Measurements from ENCODE around the gene ZNF467.

The ZNF467 gene

DNA sequence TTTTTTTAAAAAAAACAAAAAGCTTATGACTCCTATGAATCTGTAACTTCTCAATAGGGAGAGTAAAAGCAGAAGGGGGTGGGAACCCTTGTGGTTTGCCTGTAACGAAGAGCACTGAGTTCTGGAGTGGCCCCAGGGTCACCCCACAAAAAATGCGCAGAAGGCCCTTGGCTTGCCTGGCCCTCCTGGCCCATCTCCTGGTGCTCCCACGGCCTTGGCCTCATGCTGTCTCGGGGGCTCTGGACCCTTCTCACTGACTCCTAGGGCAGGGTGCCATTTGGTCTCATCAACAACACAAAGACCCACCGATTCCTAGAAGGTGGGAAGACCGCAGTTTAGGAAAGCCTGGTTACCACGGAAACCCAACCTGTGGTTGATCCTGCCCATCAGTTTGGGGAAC, 40.8 kb downstream of the ZNF467 start:
- TF ChIP-seq, protein P1, sequence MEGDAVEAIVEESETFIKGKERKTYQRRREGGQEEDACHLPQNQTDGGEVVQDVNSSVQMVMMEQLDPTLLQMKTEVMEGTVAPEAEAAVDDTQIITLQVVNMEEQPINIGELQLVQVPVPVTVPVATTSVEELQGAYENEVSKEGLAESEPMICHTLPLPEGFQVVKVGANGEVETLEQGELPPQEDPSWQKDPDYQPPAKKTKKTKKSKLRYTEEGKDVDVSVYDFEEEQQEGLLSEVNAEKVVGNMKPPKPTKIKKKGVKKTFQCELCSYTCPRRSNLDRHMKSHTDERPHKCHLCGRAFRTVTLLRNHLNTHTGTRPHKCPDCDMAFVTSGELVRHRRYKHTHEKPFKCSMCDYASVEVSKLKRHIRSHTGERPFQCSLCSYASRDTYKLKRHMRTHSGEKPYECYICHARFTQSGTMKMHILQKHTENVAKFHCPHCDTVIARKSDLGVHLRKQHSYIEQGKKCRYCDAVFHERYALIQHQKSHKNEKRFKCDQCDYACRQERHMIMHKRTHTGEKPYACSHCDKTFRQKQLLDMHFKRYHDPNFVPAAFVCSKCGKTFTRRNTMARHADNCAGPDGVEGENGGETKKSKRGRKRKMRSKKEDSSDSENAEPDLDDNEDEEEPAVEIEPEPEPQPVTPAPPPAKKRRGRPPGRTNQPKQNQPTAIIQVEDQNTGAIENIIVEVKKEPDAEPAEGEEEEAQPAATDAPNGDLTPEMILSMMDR (IDR thresholded peaks at IDR 0.05; ENCODE audit: extremely low read depth, missing control alignments), result no peak
- no peak for DNase-seq (ENCODE audit: low spot score)

DNA sequence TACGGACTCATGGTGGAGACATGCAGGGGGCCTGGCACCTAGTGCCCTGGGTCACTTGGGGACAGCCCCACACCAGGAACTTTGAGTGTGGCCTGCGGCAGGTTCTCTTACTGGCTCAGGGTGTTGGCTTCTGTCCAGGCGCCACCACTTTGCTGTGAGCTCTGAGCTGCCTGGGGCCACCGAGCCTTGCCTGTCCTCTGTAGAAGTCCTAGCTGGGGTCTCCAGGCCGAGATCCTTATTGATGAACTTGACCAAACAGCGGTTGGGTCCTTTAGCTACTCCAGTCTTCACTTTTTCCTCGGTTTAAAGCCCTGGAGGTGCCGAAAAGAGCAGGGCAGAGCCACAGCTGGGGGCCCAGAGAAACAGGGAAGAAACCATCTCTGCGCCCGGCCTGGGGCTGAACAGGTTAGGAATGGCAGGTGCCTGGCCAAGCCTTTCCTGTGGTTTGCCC, 41.3 kb downstream of the ZNF467 start:
- TF ChIP-seq, protein P1 (IDR thresholded peaks at IDR 0.05; ENCODE audit: extremely low read depth, missing control alignments), result no peak
- DNase-seq (ENCODE audit: low spot score), result no peak

DNA sequence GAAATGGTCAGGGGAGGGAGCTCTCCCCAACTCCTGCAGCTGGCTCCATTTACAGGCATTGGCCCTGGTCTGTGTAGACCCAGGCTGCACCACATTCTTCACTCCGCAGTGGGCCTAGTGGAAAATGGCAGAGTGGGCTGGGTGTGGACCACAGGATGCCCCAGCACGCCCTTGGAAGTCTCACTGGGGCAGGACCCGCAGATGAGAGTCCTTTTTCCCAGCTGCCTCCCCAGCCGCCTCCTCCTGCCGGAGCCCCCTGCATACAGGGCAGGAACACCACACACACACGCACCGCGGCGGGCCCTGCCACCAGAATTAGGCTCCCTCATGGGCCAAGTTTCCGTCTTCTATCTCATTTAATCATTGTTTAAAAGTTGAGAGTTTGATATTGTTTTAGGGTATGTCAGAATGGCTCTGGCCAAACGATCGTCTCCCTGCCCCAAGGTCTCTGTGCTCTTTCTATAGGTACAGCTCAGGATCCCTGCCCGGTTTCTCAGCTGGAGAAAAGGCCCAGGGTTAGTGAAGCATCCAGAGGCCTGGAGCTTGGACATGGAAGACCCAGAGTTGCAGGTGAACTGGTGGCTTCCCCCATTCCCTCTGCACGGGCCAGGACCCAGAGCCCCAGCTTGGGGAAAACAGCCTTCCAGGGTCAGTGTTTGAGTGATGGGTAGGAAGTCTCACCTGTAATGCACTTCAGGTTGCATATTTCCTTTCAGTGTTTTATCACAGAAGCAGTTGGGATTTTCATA, 42.0 kb downstream of the ZNF467 start:
- TF ChIP-seq, protein P1 (IDR thresholded peaks at IDR 0.05; ENCODE audit: extremely low read depth, missing control alignments), result no peak
- DNase-seq (ENCODE audit: low spot score), result no peak

DNA sequence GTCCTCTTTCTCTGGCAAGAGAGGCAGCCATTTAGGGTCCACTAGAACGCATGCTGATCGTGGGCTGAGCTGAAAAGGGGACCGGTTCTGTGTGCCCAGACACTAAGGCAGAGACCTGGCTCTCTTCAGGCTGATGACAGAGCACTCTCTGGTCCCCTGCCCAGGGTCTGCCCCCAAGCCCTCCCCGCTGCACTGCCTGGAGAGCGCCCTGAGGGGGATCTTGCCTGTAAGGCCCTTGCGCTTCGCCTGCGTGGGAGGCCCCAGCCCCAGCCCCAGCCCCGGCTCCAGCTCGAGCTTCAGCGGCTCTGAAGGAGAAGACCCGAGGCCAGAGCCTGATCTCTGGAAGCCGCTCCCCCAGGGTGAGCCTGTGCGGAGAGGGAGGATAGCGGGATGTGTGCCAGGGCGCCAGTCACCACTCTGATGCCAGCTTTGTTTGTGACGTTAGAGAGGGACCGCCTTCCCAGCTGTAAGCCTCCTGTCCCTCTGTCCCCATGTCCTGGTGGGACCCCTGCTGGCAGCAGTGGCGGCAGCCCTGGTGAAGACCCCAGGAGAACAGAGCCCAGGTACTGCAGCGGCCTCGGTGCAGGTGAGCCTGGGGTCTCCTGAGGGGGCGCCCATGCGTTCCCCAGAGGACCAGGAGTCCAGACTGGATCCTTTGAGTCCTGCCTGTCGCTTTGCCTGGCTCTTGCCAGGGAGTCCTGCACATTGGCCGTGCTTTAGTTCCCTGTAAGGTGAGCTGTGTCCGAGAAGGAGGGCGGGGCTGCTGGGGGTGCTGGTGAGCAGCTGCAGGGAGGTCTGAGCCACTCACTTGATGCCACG, 43.2 kb downstream of the ZNF467 start:
- no peak for DNase-seq (ENCODE audit: low spot score)
- TF ChIP-seq, protein P1 (IDR thresholded peaks at IDR 0.05; ENCODE audit: extremely low read depth, missing control alignments), result no peak

DNA sequence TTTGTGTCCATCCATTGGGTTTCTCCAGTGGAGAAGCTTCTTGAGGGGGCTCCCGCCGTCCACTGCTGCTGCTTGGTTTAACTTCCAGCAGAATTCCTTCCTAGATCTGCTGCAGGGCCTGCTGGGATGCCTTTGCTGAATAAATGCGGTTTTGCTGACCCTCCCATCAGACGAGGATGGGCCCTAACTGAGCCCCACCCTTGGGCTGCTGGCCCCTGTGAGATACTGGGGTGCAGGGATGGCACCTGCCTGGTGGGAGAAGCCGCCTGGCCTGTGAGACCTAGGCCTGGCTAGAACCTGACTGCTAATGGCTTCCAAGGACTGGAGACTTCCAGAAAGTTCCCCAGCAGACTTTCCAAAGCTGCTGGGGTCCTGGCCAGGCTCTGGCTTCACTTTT, 43.8 kb downstream of the ZNF467 start:
- TF ChIP-seq, protein P1 (IDR thresholded peaks at IDR 0.05; ENCODE audit: extremely low read depth, missing control alignments), result no peak
- no peak for DNase-seq (ENCODE audit: low spot score)

DNA sequence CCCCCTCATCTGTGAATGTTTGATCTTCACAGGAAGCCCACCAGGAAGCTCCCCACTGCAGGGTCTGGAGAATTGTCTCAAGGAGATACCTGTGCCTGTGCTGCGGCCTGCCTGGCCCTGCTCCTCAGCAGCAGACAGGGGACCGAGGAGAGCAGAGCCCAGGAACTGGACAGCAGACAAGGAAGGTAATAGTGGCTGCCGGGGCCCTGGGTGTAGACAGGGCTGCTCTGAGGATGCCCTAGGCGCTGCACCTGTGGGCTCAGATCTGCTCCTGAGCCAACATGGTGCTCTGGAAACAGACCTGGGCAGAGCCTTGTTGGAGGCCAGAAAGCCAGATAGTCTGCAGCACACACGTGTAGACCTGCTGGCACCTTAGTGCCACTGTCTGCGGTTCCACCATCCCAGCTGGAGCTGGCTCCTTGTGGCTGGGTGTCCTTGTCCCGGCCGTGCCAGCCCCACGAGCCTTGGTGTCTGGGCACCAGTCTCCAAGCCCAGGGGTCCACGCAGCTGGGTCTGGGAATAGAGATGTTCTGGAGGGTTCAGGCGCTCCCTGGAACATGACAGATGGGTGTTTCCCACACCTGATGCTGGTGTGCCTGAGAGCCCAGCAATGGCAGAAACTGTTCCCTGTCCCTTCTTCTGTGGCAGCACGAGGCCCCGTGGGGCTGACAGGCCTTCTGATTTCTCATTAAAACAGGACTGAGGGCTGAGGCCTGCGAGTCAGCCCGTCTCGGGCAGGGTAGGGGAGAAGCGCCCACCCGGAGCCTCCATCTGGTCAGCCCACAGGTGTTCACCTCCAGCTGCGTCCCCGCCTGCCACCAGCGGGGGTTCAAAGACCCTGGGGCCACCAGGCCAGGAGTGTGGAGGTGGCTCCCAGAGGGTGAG, 44.7 kb downstream of the ZNF467 start:
- TF ChIP-seq, protein P1 (IDR thresholded peaks at IDR 0.05; ENCODE audit: extremely low read depth, missing control alignments), result no peak
- DNase-seq (ENCODE audit: low spot score), result no peak
